NB4 (cell line): Measurements from ENCODE around the gene MIF4GD.
"Not testable (repeated sequence)": the region's sequence is repeated elsewhere in the genome, so short reads cannot be mapped to it uniquely, and the experiment has no call there.

ENCODE experiments used
- TF ChIP-seq, protein P1 (sequence below): IDR thresholded peaks from one replicate; pipeline ENCODE4 v1.5.1; 2012; ENCODE audit warnings: low read depth, low read length
- TF ChIP-seq, protein P2 (sequence below): IDR thresholded peaks from 2 replicates; pipeline ENCODE4 v1.6.1; 2011; ENCODE audit warnings: low read depth, low read length

DNA sequence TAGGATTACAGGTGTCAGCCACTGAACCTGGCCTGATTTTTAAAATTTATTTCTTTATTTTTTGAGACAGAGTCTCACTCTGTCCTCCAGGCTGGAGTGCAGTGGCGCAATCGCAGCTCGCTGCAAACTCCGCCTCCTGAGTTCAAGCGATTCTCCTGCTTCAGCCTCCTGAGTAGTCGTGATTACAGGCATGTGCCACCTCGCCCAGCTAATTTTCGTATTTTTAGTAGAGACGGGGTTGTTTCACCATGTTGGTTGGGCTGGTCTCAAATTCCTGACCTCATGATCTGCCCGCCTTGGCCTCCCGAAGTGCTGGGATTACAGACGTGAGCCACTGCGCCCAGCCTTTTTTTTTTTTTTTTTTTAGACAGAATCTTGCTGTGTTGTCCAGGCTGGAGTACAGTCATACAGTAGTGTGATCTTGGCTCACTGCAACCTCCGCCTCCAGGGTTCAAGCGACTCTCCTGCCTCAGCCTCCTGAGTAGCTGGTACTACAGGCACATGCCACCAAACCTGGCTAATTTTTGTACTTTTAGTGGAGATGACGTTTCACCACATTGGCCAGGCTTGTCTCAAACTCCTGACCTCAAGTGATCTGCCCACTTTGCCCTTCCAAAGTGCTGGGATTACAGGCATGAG, 21.9 kb upstream of the MIF4GD start:
- TF ChIP-seq, protein P1, sequence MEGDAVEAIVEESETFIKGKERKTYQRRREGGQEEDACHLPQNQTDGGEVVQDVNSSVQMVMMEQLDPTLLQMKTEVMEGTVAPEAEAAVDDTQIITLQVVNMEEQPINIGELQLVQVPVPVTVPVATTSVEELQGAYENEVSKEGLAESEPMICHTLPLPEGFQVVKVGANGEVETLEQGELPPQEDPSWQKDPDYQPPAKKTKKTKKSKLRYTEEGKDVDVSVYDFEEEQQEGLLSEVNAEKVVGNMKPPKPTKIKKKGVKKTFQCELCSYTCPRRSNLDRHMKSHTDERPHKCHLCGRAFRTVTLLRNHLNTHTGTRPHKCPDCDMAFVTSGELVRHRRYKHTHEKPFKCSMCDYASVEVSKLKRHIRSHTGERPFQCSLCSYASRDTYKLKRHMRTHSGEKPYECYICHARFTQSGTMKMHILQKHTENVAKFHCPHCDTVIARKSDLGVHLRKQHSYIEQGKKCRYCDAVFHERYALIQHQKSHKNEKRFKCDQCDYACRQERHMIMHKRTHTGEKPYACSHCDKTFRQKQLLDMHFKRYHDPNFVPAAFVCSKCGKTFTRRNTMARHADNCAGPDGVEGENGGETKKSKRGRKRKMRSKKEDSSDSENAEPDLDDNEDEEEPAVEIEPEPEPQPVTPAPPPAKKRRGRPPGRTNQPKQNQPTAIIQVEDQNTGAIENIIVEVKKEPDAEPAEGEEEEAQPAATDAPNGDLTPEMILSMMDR = not testable (repeated sequence)
- TF ChIP-seq, protein P2, sequence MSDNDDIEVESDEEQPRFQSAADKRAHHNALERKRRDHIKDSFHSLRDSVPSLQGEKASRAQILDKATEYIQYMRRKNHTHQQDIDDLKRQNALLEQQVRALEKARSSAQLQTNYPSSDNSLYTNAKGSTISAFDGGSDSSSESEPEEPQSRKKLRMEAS = not testable (repeated sequence)
